Hypothalamus (tissue), 51 donors: ENCODE data around the gene TMIGD3.
A peak's percentile ranks its signal among the peaks of the same experiment; 100 is the strongest.

Experiments
- DNase-seq, 51 donors: peaks; one replicate each; lab custom pipeline; 2025; lab: John Stamatoyannopoulos, UW

TMIGD3 gene

GRCh38 chr1:111449703-111450017 is 53.8 kb downstream of the TMIGD3 start:
- no peak for DNase-seq

DNA sequence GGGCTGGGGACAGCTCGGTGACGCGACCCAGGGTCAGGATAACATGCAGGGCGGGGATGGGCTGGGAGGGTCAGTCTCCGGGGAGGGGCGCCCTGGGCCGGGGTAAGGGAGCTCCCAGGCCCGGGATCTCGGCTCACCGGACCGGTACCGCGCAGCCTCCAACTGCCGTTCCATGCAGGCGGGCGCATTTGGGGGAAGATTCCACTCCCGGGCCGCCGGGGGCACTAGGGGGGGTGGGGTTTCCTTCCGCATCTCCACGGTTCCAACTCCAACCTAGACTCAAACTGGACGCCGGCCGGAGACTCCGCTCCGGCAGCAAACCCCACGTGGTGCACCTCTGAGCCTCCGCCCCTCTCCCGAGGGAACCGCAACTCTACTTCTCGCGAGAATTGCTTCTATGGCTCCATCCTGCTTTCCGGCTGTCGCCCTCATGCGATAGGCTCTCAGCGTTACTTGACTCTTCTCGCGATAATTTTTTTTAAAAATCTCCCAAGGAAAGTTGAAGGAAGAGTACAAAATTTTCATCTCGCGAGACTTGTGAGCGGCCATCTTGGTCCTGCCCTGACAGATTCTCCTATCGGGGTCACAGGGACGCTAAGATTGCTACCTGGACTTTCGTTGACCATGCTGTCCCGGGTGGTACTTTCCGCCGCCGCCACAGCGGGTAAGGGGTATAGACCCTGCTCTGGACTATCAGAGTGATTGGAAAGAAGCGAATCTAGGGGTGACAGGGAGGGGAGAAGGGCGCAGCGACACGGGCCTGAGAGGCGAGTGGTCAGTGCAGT is 54.3 kb downstream of the TMIGD3 start, which contains the start of the genes ATP5PB and WDR77:
TSS of gene ATP5PB (plus strand) at position 547 of the 785 bp plus-strand sequence. CDS start at position 625, 78 bp downstream.
TSS of gene WDR77 (minus strand) at position 339 of the 785 bp plus-strand sequence. CDS start at position 252, 87 bp downstream.
- peak; percentile 38 to 96 (median 89) for DNase-seq

GRCh38 chr1:111448482-111448917 is 54.9 kb downstream of the TMIGD3 start:
- peak in 1 of 51 donors; percentile 36 for DNase-seq

DNA sequence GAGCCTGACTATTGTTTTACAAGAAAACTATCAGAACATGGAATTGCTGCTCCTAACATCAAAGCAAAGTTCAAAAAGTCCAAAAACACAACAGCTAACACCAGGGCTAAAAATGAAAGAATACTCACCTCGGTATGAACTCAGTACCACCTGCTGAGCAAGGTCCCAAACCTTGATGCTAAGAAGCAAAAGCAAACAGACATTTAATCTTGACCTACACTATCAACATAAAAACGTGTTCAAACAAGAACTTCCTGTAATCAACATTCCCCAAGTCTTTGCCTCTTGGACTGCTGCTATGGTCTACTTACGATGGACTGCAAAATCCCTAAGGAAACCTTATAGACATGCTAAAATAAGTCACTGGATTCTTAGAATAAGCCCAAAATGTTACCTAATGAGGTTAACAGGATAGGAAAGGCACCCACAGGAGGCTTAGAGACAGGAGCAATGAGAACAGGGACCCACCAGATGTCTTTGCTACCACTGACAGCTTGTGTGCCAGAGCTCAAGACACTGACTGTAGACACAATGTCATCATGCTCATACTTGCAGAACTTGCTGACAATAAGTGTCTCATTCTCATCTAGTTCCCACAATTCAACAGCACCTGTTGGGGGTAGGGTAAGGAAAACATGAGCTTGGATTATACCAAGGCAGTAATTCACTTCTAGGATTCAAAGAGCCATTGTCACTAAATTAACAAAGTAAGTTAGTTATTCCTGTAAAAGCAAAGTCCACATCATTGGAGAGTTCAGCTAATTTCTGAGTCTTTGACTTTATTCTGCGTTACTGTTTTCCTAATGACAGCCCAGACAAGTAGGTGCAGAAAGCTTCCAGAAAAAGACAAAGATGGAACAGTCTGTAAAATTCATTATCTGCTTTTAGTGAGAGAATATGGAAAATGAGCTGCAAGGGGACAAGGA is 56.2 kb downstream of the TMIGD3 start:
- DNase-seq, result no peak

- DNase-seq, result no peak
Measured at GRCh38 chr1:111446546-111446945, 56.9 kb downstream of the TMIGD3 start.

GRCh38 chr1:111444031-111444430 is 59.4 kb downstream of the TMIGD3 start:
- DNase-seq, result no peak

GRCh38 chr1:111442457-111442856 is 61.0 kb downstream of the TMIGD3 start:
- no peak for DNase-seq

DNA sequence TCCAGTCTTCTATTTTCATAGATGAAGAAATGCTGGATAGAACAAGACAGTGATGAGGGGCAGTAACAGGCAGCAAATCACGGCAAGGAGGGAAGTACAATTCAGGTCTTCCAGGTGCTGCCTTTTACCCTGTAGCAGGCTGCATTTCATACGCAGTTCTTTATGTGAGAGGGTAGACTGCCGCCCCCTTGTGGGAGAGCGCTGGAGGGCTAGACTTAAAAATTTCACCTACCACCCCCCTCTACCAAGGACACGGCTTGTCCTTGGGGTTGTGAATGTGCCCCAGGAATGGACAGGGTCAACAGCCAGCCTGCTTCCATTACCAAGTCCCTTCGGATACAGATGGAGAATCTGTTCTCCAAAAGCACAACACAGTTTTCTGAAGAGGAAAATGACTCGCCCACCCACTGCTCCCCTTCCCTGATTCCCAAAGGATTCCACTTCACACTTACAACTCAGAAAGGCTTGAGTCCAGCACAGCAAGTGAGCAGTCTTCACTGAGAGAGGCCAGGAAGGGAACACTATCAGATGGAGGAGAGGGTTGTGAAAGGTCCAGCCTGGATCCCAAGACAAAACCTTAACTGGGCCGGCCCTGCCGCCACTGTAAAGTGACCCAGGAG is 61.8 kb downstream of the TMIGD3 start:
- no peak for DNase-seq

- DNase-seq, result no peak
Measured at GRCh38 chr1:111439461-111440351, 63.7 kb downstream of the TMIGD3 start.

DNA sequence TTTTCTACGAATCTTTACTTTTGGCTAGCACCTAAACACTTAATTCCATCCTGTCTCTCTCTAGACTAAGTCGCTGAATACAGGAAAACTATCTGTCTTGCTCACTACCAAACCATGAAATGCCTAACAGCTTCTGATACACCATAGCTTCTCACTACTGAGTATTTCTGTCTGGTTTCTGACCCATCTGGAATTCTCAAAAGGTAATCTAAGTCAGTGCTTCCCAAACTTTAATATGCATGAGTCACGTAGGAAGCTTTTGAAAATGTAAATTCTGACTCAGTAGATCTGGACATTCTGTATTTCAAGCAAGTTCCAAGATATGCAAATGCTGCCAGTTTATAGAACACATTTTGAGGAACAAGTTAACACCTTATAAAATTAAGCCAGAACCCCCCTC is 66.7 kb downstream of the TMIGD3 start:
- no peak for DNase-seq
